Chondrocyte (in vitro differentiated cells): ENCODE data around the gene ZNF436. TPM values are rescaled to one million over a fixed set of nuclear protein-coding genes. Genes with fewer than 3 reads are reported as not detected.

Experiments
- DNase-seq: peaks from one replicate; pipeline ENCODE4 v3.0.0; 2021; ENCODE audit warnings: mixed read lengths, low spot score
- H3K27ac Mint-ChIP-seq: one replicate; pipeline ENCODE4 v1.8.0; 2021; ENCODE audit warnings: mild to moderate bottlenecking, moderate library complexity, mixed read lengths; ENCODE audit not compliant: unreplicated experiment
- H3K27me3 Mint-ChIP-seq: 2 replicates; pipeline ENCODE4 v1.8.0; 2021; ENCODE audit warnings: low read depth, mixed read lengths
- H3K36me3 Mint-ChIP-seq: 2 replicates; pipeline ENCODE4 v1.8.0; 2021; ENCODE audit warnings: low read depth, mixed read lengths
- H3K4me1 Mint-ChIP-seq: 2 replicates; pipeline ENCODE4 v1.8.0; 2021; ENCODE audit warnings: low read depth, mild to moderate bottlenecking, mixed read lengths
- H3K4me3 Mint-ChIP-seq: one replicate; pipeline ENCODE4 v1.8.0; 2021; ENCODE audit warnings: mild to moderate bottlenecking, moderate library complexity, mixed read lengths; ENCODE audit not compliant: unreplicated experiment
- H3K9me3 Mint-ChIP-seq: 2 replicates; pipeline ENCODE4 v1.8.0; 2021; ENCODE audit warnings: low read depth, mixed read lengths
- total RNA-seq: library from RNA; stranded (reverse); gene quantifications from 3 replicates; pipeline ENCODE4 v1.2.1, GENCODE V29; 2021
- TF ChIP-seq, protein P1 (sequence below): fragments of 200-600 bp; sonication (generic); IDR thresholded peaks from 2 replicates; pipeline ENCODE4 v1.5.0; 2021; ENCODE audit warnings: antibody characterized with exemption, mild to moderate bottlenecking, moderate library complexity

ZNF436 gene
- total RNA-seq, 1 donor from 2014 or later: 17.0 TPM

DNA sequence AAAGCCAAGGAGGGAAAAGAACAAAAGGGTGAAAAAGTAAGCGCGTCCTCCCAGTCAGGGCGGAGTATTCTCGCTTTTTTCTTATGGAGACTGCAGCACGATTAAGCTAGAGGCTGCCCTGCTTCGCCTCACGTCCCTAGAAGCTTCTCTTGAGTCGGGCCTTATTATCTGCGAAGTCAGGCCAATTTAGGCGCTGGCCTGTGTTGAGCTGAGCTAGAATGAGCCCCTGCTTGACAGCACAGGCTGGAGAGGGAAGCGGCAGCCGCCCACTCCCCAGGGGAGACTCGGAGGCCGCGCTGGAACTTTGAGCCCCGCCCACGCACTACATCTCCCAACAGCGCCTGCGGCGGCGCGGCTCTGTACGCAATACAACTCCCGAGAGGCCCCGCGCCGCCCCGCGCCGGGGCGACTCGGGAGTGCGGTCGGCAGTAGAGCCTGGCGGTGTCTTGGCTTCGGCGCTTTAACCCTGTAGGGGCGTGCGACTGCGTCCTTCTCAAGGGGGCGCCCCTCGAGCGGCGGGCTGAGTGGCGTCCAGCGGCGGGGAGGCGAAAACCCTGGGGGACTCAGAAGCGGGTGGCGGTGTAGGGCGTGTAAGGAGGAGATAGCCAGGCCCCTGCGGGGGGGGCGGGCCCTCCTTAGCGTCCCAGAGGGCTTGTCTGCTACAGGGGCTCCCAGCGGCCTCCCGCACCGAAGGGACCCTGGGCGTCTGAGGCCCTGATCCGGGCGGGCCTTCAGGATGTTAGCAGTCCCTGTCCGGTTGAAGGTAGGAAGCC is 888 bp downstream of the ZNF436 start:
- peak; percentile 97 for DNase-seq
- peak overlapping the region; percentile 83 for H3K4me3 Mint-ChIP-seq
- H3K36me3 Mint-ChIP-seq: peaks cover 34% of the 10 kb centered on the region
- peaks cover 46% of the 10 kb centered on the region for H3K4me1 Mint-ChIP-seq
- peak overlapping the region; percentile 99 for H3K27ac Mint-ChIP-seq
- peaks cover 7% of the 10 kb centered on the region for H3K9me3 Mint-ChIP-seq
- TF ChIP-seq, protein P1, sequence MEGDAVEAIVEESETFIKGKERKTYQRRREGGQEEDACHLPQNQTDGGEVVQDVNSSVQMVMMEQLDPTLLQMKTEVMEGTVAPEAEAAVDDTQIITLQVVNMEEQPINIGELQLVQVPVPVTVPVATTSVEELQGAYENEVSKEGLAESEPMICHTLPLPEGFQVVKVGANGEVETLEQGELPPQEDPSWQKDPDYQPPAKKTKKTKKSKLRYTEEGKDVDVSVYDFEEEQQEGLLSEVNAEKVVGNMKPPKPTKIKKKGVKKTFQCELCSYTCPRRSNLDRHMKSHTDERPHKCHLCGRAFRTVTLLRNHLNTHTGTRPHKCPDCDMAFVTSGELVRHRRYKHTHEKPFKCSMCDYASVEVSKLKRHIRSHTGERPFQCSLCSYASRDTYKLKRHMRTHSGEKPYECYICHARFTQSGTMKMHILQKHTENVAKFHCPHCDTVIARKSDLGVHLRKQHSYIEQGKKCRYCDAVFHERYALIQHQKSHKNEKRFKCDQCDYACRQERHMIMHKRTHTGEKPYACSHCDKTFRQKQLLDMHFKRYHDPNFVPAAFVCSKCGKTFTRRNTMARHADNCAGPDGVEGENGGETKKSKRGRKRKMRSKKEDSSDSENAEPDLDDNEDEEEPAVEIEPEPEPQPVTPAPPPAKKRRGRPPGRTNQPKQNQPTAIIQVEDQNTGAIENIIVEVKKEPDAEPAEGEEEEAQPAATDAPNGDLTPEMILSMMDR: peak; percentile 58
- H3K27me3 Mint-ChIP-seq: no peaks in the 10 kb centered on the region

DNA sequence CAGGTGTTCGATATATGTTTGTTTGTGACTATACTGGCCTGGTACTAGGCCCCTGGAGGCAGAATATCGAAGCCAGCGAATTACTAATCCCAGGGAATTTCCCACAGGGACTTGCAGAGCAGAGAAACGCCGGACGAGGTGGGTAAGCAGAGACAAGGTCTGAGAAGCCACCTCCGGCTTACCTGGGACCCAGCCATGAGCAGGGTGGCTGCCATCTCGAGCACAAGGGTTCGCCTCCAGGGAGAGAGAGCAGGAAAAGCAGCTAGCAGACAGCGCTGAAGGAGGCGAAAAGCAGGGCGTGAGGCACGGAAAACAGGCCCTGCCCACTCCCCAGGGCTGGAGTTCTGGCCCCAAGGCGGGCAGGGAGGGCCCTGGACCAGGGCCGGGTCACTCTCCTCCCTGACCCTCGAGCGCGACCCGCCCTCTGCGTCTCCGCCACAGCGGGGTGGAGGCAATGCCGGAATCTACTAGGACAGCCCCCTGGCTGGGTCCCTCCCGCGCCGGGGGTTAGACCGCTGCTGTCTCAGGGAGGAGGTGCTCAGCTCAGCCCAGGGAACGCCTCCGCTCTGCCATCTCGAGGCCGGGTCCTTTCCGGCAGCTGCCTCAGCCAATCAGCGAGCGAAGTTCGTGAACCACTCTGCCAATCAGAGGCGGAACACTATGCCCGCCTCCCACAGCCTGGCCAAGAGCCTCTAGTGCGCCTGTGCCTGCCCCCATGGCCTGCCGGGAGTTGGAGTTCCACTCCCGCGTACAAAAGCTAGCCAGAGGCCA is 1.7 kb downstream of the ZNF436 start:
- peaks cover 46% of the 10 kb centered on the region for H3K4me1 Mint-ChIP-seq
- H3K4me3 Mint-ChIP-seq: peak overlapping the region; percentile 83
- peaks cover 41% of the 10 kb centered on the region for H3K36me3 Mint-ChIP-seq
- TF ChIP-seq, protein P1: peak; percentile 8
- peak; percentile 99 for DNase-seq
- H3K9me3 Mint-ChIP-seq: peaks cover 12% of the 10 kb centered on the region
- H3K27me3 Mint-ChIP-seq: no peaks in the 10 kb centered on the region
- H3K27ac Mint-ChIP-seq: peak overlapping the region; percentile 99

DNA sequence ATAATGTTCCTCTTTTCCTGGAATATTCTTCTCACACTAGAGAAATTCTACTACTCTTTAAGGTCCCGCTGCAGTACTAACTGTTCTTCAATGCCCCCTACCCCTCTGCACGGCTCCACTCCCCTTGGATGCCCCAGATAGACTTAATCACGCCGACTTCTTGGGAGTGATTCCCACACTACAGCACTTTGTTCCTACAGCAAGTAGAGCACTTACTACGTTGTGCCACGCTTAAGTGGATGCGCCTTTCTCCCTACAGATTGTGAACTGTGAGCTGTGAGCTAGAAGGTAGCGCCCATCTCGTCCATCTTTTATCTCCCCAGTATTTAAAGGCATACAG is 2.2 kb downstream of the ZNF436 start:
- H3K9me3 Mint-ChIP-seq: peaks cover 18% of the 10 kb centered on the region
- H3K27me3 Mint-ChIP-seq: no peaks in the 10 kb centered on the region
- no peak for DNase-seq
- H3K36me3 Mint-ChIP-seq: peaks cover 47% of the 10 kb centered on the region
- H3K4me1 Mint-ChIP-seq: peaks cover 45% of the 10 kb centered on the region
- TF ChIP-seq, protein P1: no peak
- peak overlapping the region; percentile 99 for H3K27ac Mint-ChIP-seq
- peak overlapping the region; percentile 83 for H3K4me3 Mint-ChIP-seq

DNA sequence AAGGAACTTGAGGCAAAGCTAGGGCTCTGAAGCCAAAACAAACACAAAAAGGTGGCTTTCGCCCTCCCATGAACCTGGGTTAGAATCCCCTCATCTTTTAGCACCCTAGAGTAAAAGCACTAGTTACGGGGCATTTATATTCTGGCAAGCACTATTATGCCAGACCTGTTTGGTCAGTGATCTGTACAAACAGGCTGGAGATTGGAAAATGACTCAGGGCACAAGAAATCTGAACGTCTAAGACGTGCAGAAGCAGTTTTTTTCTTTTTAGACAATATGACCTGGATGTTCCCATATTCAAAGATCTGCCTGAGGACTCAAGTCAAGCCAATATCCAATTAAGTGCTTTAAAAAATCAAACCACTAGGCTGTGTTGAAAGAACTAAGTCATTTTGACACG is 3.0 kb downstream of the ZNF436 start:
- Mint-ChIP-seq H3K9me3 (peaks cover 24% of the 10 kb centered on the region), H3K27ac (no peak overlapping the region), H3K27me3 (no peaks in the 10 kb centered on the region), H3K36me3 (peaks cover 54% of the 10 kb centered on the region), H3K4me1 (peaks cover 37% of the 10 kb centered on the region), H3K4me3 (peak overlapping the region; percentile 83)
- DNase-seq: no peak
- TF ChIP-seq, protein P1: no peak

- Mint-ChIP-seq H3K27ac (no peak overlapping the region), H3K27me3 (no peaks in the 10 kb centered on the region), H3K36me3 (peaks cover 58% of the 10 kb centered on the region), H3K4me1 (peaks cover 35% of the 10 kb centered on the region), H3K9me3 (peaks cover 28% of the 10 kb centered on the region), H3K4me3 (no peak overlapping the region)
- TF ChIP-seq, protein P1: no peak
- DNase-seq: no peak
Measured at GRCh38 chr1:23366146-23366545, 3.5 kb downstream of the ZNF436 start.
